ENCODE measurements around the gene WHRN.

DNA sequence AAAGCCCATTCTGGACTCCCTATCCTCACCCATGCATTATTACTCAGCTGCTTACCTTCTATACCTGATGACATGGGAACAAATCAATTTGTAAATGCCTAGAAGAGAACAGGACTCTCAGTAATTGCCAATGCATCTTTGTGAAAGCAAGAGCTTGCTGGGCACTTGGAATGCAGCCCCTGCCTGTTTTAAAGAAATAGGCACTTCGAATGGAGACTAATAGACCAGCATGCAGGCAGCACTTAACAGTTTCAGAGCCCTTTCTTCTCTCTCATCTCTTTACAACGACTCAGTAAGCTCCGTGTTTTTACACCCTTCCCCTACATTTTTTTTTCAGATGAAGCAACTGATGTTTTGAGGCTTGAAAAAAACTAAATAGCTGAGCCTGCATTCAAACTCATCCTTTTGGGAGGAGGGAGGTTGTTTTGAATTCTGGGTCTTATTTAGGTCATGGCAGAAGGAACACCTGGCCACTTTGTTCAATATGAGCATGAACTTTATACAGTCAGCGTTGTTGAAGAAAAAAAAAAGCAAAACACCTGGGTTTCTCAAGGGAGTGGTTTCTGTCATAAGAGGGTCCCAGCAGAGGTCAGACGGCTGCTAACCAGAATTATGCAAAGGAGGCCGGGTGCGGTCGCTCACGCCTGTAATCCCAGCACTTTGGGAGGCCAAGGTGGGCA, 34.6 kb upstream of the WHRN start:
- TF ChIP-seq, protein P1, sequence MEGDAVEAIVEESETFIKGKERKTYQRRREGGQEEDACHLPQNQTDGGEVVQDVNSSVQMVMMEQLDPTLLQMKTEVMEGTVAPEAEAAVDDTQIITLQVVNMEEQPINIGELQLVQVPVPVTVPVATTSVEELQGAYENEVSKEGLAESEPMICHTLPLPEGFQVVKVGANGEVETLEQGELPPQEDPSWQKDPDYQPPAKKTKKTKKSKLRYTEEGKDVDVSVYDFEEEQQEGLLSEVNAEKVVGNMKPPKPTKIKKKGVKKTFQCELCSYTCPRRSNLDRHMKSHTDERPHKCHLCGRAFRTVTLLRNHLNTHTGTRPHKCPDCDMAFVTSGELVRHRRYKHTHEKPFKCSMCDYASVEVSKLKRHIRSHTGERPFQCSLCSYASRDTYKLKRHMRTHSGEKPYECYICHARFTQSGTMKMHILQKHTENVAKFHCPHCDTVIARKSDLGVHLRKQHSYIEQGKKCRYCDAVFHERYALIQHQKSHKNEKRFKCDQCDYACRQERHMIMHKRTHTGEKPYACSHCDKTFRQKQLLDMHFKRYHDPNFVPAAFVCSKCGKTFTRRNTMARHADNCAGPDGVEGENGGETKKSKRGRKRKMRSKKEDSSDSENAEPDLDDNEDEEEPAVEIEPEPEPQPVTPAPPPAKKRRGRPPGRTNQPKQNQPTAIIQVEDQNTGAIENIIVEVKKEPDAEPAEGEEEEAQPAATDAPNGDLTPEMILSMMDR (conservative IDR thresholded peaks at IDR 0.05; ENCODE audit: low read length): no peak
- TF ChIP-seq EZH2phosphoT487 (IDR thresholded peaks at IDR 0.05; ENCODE audit: borderline replicate concordance, low read depth, low read length): no peak

Measured in OCI-LY7 (cell line).